Measurements from ENCODE around the gene FMN2.

DNA sequence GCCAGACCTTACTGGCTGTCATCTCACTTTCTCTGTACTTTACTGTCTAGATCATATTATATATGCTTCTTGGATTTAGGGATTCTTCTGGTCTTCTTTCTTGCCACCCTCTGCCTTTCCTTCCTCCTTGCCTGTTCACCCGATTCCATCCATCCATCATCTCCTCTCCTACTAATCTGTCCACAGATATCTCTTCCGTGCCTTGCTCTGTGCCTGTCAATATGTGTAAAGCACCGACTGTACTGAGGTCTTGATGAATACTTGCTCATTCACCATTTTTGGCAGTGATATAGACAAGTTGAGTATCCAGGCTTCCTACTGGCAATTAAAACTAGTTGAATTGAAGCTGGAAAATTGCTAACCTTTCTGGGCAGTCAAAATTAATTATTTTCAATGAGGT is 8.1 kb downstream of the FMN2 start:
- TF ChIP-seq, protein P1, sequence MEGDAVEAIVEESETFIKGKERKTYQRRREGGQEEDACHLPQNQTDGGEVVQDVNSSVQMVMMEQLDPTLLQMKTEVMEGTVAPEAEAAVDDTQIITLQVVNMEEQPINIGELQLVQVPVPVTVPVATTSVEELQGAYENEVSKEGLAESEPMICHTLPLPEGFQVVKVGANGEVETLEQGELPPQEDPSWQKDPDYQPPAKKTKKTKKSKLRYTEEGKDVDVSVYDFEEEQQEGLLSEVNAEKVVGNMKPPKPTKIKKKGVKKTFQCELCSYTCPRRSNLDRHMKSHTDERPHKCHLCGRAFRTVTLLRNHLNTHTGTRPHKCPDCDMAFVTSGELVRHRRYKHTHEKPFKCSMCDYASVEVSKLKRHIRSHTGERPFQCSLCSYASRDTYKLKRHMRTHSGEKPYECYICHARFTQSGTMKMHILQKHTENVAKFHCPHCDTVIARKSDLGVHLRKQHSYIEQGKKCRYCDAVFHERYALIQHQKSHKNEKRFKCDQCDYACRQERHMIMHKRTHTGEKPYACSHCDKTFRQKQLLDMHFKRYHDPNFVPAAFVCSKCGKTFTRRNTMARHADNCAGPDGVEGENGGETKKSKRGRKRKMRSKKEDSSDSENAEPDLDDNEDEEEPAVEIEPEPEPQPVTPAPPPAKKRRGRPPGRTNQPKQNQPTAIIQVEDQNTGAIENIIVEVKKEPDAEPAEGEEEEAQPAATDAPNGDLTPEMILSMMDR (conservative IDR thresholded peaks at IDR 0.05 in 1 of 2, IDR thresholded peaks at IDR 0.05 in 1 of 2; ENCODE audit: extremely low read depth in 1 of 2, insufficient read depth in 1 of 2, low read depth in 1 of 2, low read length in 2 of 2) = no peak
- no peak for TF ChIP-seq EZH2 (IDR thresholded peaks at IDR 0.05; ENCODE audit: borderline replicate concordance, low read length)
